Measurements from ENCODE around the gene HUS1. TPM values are rescaled to one million over a fixed set of nuclear protein-coding genes. Genes with fewer than 3 reads are reported as not detected.

The HUS1 gene
- total and polyA plus RNA-seq, 11 donors = 10.9 to 43.3 (median 26.3) TPM

DNA sequence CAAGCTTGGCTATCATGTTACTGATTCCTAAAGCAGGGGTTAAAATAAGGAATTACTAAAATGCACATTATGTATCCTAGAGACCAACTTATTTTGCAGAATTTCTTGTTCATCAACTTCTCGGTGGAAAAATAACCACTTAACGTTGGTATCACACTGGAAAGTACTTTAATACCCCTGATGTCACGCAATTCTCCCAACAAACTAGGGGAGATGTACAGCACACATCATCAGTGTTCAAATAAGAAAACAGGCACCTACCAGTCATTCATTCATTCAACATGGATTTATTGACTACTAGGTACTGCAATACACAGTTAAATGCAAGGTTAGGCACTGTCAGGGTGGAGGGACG is 648 bp downstream of the HUS1 start:
- 1 to 6% (median 4%) methylated on average over 4 of the region's 4 CpGs for WGBS, 4 donors
- Histone ChIP-seq H3K4me1 (peaks cover 3 to 20% (median 12%) of the 10 kb centered on the region in 12 donors), H3K27me3 (no peaks in the 10 kb centered on the region), H3K9me3 (no peaks in the 10 kb centered on the region), H3K27ac (peak overlapping the region; percentile 67 to 90 (median 86)), H3K36me3 (peaks cover 0 to 47% (median 45%) of the 10 kb centered on the region in 9 donors), H3K4me3 (peak overlapping the region; percentile 61 to 90 (median 70))
- no peak for ATAC-seq
- DNase-seq = no peak
- TF ChIP-seq, protein P1, sequence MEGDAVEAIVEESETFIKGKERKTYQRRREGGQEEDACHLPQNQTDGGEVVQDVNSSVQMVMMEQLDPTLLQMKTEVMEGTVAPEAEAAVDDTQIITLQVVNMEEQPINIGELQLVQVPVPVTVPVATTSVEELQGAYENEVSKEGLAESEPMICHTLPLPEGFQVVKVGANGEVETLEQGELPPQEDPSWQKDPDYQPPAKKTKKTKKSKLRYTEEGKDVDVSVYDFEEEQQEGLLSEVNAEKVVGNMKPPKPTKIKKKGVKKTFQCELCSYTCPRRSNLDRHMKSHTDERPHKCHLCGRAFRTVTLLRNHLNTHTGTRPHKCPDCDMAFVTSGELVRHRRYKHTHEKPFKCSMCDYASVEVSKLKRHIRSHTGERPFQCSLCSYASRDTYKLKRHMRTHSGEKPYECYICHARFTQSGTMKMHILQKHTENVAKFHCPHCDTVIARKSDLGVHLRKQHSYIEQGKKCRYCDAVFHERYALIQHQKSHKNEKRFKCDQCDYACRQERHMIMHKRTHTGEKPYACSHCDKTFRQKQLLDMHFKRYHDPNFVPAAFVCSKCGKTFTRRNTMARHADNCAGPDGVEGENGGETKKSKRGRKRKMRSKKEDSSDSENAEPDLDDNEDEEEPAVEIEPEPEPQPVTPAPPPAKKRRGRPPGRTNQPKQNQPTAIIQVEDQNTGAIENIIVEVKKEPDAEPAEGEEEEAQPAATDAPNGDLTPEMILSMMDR (IDR thresholded peaks at IDR 0.05) = no peak
- no peak for TF ChIP-seq POLR2A (IDR thresholded peaks at IDR 0.05)
- intact Hi-C loops (cut with DNase I) = loop anchor here in 4 of 10 donors (5.0 kb wide), 3 partner anchors 36 to 114 kb away; partner anchors contain the start of gene UPP1 (in 2 of the 4)

DNA sequence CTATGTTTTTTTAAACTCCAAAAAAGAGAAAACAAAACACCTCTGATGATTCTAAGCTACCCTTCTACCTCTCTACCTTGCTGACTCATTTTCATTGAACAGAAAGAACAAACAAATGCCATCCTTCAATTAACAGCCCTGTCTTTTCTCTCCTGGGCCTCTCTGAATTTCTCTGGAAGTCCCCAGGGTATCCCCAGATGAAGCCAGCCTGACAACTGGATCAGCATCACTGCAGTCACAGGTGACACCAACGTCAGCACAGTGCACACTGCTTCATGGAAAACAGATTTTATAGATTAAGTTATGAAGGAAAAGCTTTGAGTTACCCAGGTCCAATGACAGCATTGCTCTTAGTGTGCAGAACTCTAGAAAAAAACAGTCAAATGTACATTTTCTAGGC is 5.7 kb downstream of the HUS1 start:
- TF ChIP-seq, protein P1 (IDR thresholded peaks at IDR 0.05) = no peak
- no peak for TF ChIP-seq POLR2A (IDR thresholded peaks at IDR 0.05)
- intact Hi-C loops (cut with DNase I) = no loop called here
- Histone ChIP-seq H3K9me3 (no peaks in the 10 kb centered on the region), H3K27ac (no peak overlapping the region), H3K4me1 (peaks cover 3 to 44% (median 15%) of the 10 kb centered on the region in 12 donors), H3K4me3 (no peak overlapping the region), H3K36me3 (peaks cover 0 to 88% (median 80%) of the 10 kb centered on the region in 9 donors), H3K27me3 (no peaks in the 10 kb centered on the region)
- no peak for ATAC-seq
- no peak for DNase-seq
- WGBS, 4 donors = 66 to 80% (median 71%) methylated on average over 1 of the region's 1 CpG

DNA sequence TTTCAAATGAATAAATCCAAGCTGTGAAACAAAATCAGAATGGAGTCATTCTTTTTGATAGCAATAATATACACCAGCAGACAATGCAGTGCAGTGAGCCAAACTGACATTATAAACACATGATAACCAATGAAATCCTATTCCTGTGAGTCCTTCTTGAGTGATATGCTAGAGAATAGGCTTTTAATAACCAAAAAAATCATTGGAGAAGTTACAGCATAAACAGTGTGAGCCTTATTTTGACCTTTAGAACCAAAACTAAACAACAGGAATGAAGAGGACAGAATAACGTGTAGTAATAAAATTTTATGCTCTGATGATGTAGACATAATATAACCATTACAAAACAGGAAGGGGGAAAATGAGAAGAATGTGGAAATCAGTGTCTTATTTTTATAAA is 8.7 kb downstream of the HUS1 start:
- H3K4me3 ChIP-seq = no peak overlapping the region
- no peak for DNase-seq
- TF ChIP-seq POLR2A (IDR thresholded peaks at IDR 0.05) = no peak
- TF ChIP-seq, protein P1 (IDR thresholded peaks at IDR 0.05) = no peak
- 52 to 74% (median 66%) methylated on average over 1 of the region's 1 CpG for WGBS, 4 donors
- peaks cover 0 to 45% (median 10%) of the 10 kb centered on the region in 12 donors for H3K4me1 ChIP-seq
- intact Hi-C loops (cut with DNase I) = no loop called here
- H3K27me3 ChIP-seq = no peaks in the 10 kb centered on the region
- H3K9me3 ChIP-seq = no peaks in the 10 kb centered on the region
- no peak for ATAC-seq
- peak overlapping the region in 9 of 12 donors; percentile 3 to 87 (median 40) for H3K27ac ChIP-seq
- H3K36me3 ChIP-seq = peaks cover 0 to 92% (median 83%) of the 10 kb centered on the region in 9 donors

DNA sequence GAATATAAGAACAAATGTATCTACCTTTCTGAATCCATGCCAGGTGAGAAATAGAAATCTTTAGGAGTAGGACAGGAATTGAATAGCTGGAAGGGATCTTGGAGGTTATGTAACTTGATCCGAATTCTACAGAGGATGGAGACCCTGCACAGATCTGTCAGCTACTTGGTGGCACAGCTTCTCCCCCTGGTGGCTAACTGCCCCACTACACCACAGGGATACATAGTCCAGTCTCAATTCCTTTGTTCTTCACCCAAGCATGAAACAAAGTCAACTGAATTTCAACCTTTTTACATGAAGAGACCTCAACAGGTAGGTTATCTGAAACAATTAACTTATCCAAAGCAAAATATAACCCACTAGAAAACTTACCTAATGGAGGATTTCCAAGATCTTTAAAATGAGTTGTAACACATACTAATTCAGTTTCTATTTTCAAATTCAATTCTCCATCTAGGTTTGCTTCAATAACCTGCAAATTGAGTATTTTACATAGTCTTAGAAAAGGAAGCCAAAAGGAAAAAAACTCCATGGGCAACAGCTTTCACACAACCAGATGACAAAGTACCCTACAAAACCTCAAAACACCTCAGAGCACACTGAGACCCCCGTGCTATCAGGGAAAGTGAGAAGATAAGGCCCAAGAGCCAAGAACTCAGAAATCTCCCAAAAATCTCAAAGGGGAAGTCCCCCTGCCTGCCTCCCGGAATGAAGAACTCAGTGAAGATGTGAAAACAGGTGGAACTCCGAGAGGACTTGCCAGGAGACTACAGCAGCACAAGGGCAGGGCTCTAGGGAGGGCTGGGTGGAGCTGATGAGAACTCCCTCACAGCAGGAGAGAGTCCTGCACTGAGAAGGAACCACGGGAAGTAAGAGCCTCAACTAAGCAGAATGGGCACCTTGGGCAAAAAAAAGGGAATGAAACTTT is 10.3 kb downstream of the HUS1 start:
- WGBS, 4 donors = 48 to 60% (median 50%) methylated on average over 5 of the region's 5 CpGs

More for the DNA sequence above, 10.3 kb downstream of the HUS1 start:
- H3K27me3 ChIP-seq = no peaks in the 10 kb centered on the region
- peaks cover 0 to 45% (median 9%) of the 10 kb centered on the region in 12 donors for H3K4me1 ChIP-seq
- intact Hi-C loops (cut with DNase I) = loop anchor here in 6 of 10 donors (1.0 to 5.0 kb wide), 3 partner anchors 24 to 177 kb away; no protein-coding TSS in a partner anchor
- no peaks in the 10 kb centered on the region for H3K9me3 ChIP-seq
- peak overlapping the region in 4 of 12 donors; percentile 21 to 77 (median 26) for H3K27ac ChIP-seq
- TF ChIP-seq, protein P1 (IDR thresholded peaks at IDR 0.05) = peak; percentile 73 to 97 (median 87)
- TF ChIP-seq POLR2A (IDR thresholded peaks at IDR 0.05) = no peak
- ATAC-seq = peak; percentile 59 to 83 (median 70)
- DNase-seq = peak; percentile 62 to 74 (median 68)
- H3K36me3 ChIP-seq = peaks cover 0 to 92% (median 83%) of the 10 kb centered on the region in 9 donors
- no peak overlapping the region for H3K4me3 ChIP-seq

All from heart left ventricle (tissue), 16 donors.